Liver (tissue), 9 donors: ENCODE measurements around the gene GREB1L. TPM values are rescaled to one million over a fixed set of nuclear protein-coding genes. Genes with fewer than 3 reads are reported as not detected.

Experiments
- DNase-seq: peaks from one replicate; pipeline ENCODE4 v3.0.0-alpha.2; 2017; ENCODE audit warnings: low spot score
- H3K27ac ChIP-seq, 2 donors: one replicate each; pipeline ENCODE4 v1.7.0; 2013; ENCODE audit warnings: inconsistent platforms in 2 of 2, low read length in 2 of 2, control low read depth in 1 of 2, low read depth in 1 of 2, mild to moderate bottlenecking in 1 of 2
- H3K27me3 ChIP-seq, 4 donors: one replicate each; pipeline versions ENCODE4 v1.6.1 to v1.7.0; 2013; ENCODE audit warnings: low read length in 3 of 4, inconsistent platforms in 1 of 4, mild to moderate bottlenecking in 1 of 4, moderate library complexity in 1 of 4; ENCODE audit not compliant: control insufficient read depth in 4 of 4, insufficient read depth in 4 of 4
- H3K36me3 ChIP-seq, 4 donors: one replicate each; pipeline versions ENCODE4 v1.6.1 to v1.7.0; 2013; ENCODE audit warnings: low read length in 3 of 4, mild to moderate bottlenecking in 3 of 4, low read depth in 1 of 4, moderate library complexity in 1 of 4; ENCODE audit not compliant: control insufficient read depth in 4 of 4, insufficient read depth in 3 of 4
- H3K4me1 ChIP-seq, 4 donors: one replicate each; pipeline versions ENCODE4 v1.6.1 to v1.7.0; 2013; ENCODE audit warnings: low read length in 3 of 4, mild to moderate bottlenecking in 3 of 4, moderate library complexity in 1 of 4; ENCODE audit not compliant: control insufficient read depth in 4 of 4, insufficient read depth in 4 of 4
- H3K4me3 ChIP-seq, 3 donors: one replicate each; pipeline versions ENCODE4 v1.6.1 to v1.7.0; 2013; ENCODE audit warnings: low read length in 3 of 3, control low read depth in 1 of 3, low read depth in 1 of 3, mild to moderate bottlenecking in 1 of 3
- H3K9ac ChIP-seq, 2 donors: one replicate each; pipeline ENCODE4 v1.7.0; 2013; ENCODE audit warnings: low read length in 2 of 2, mild to moderate bottlenecking in 2 of 2, moderate library complexity in 2 of 2, control low read depth in 1 of 2, low read depth in 1 of 2
- H3K9me3 ChIP-seq, 4 donors: one replicate each; pipeline versions ENCODE4 v1.6.1 to v1.7.0; 2013; ENCODE audit warnings: low read length in 3 of 4; ENCODE audit not compliant: control insufficient read depth in 4 of 4
- EGR1 ChIP-seq, 2 donors: IDR thresholded peaks; 2 replicates each; pipeline ENCODE4 v1.6.1; 2016 to 2018; ENCODE audit warnings: antibody characterized with exemption in 2 of 2, low read depth in 2 of 2
- GABPA ChIP-seq, 2 donors: IDR thresholded peaks in 1 of 2; conservative IDR thresholded peaks in 1 of 2; 2 replicates each; pipeline ENCODE4 v1.6.1; 2016; ENCODE audit warnings: antibody characterized with exemption in 2 of 2, mild to moderate bottlenecking in 1 of 2, moderate library complexity in 1 of 2
- HNF4A ChIP-seq, 2 donors: conservative IDR thresholded peaks; 2 replicates each; pipeline ENCODE4 v1.6.1; 2016; ENCODE audit warnings: antibody characterized with exemption in 2 of 2, mild to moderate bottlenecking in 2 of 2
- HNF4G ChIP-seq: IDR thresholded peaks from 2 replicates; pipeline ENCODE4 v1.6.1; 2016; ENCODE audit warnings: antibody characterized with exemption
- JUND ChIP-seq, 2 donors: IDR thresholded peaks; 2 replicates each; pipeline ENCODE4 v1.6.1; 2016; ENCODE audit warnings: antibody characterized with exemption in 2 of 2
- NR2F2 ChIP-seq: IDR thresholded peaks from 2 replicates; pipeline ENCODE4 v1.6.1; 2016; ENCODE audit warnings: antibody characterized with exemption
- RAD21 ChIP-seq, 2 donors: IDR thresholded peaks; 2 replicates each; pipeline ENCODE4 v1.6.1; 2016; ENCODE audit warnings: antibody characterized with exemption in 2 of 2, mild to moderate bottlenecking in 2 of 2
- RXRA ChIP-seq, 2 donors: IDR thresholded peaks; 2 replicates each; pipeline ENCODE4 v1.6.1; 2017 to 2018; ENCODE audit warnings: antibody characterized with exemption in 2 of 2, mild to moderate bottlenecking in 1 of 2
- TAF1 ChIP-seq: conservative IDR thresholded peaks from 2 replicates; pipeline ENCODE4 v1.6.1; 2016; ENCODE audit warnings: antibody characterized with exemption, mild to moderate bottlenecking
- YY1 ChIP-seq: IDR thresholded peaks from 2 replicates; pipeline ENCODE4 v1.6.1; 2016; ENCODE audit warnings: antibody characterized with exemption, mild to moderate bottlenecking
- WGBS: extraction: QIAGEN DNeasy Blood & Tissue Kit; methylation state at CpG from one replicate; pipeline ENCODE4 v1.1.7; 2013; 5-methylcytosine and 5-hydroxymethylcytosine counted together
- polyA plus RNA-seq, 2 donors: library from polyadenylated mRNA; stranded (reverse) in 1 of 2; unstranded in 1 of 2; fragments of 200-250 nt in 1 of 2; fragments of >200 nt in 1 of 2; fragmentation: Nextera tagmentation in 1 of 2; extraction: Ambion mirVana in 1 of 2; gene quantifications; one replicate each; pipeline versions ENCODE4 v1.2.1 to v1.2.3, GENCODE V29; 2013 to 2015
- total RNA-seq, 2 donors: library from RNA; depleted of rRNA; stranded (reverse); fragments of >200 nt; gene quantifications; one replicate each; pipeline ENCODE4 v1.2.3, GENCODE V29; 2014
- TF ChIP-seq, protein P1 (sequence below): IDR thresholded peaks from 2 replicates; pipeline ENCODE4 v1.6.1; 2016; ENCODE audit warnings: antibody characterized with exemption, mild to moderate bottlenecking
- TF ChIP-seq, protein P2 (sequence below): IDR thresholded peaks from 2 replicates; pipeline ENCODE4 v1.6.1; 2016; ENCODE audit warnings: antibody characterized with exemption
- TF ChIP-seq, protein P3 (sequence below): IDR thresholded peaks from 2 replicates; pipeline ENCODE4 v1.6.1; 2016; ENCODE audit warnings: antibody characterized with exemption
- TF ChIP-seq, protein P4 (sequence below): fragments of 150-350 bp; IDR thresholded peaks from 2 replicates; pipeline ENCODE4 v1.5.1; 2017; ENCODE audit warnings: improper control_type of control experiment, low read depth, low read length; ENCODE audit not compliant: missing input control
- TF ChIP-seq, protein P5 (sequence below): IDR thresholded peaks from 2 replicates; pipeline ENCODE4 v1.6.1; 2016; ENCODE audit warnings: antibody characterized with exemption
- donor health status: healthy.
- donor health status: healthy.
- donor health status: healthy.
- donor health status: healthy.
- donor health status: healthy.

The GREB1L gene
- total and polyA plus RNA-seq, 4 donors: 1.2 to 13.1 (median 3.0) TPM

DNA sequence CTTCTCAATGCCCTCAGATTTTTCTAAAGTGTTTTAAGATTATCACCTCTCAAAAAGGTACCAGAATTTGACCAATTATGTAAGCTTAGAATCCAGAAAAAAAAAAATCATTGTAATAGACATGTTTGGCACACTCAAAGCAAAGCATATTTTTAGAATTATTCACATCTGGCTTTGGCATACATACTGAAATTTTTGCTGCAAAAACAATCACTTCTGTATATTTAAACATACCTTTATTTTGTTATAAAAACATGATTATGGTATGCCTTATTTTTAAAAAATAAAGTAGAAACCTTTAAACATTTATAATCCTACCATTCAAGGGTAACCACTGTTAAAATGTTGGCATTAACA lies 215.1 kb downstream of the GREB1L start:
- H3K9me3 ChIP-seq: no peaks in the 10 kb centered on the region
- H3K9ac ChIP-seq: no peak overlapping the region
- no peak overlapping the region for H3K4me3 ChIP-seq
- no peak for DNase-seq
- H3K4me1 ChIP-seq: peaks cover 2 to 20% (median 15%) of the 10 kb centered on the region in 4 donors
- TF ChIP-seq EGR1 (IDR thresholded peaks at IDR 0.05; ENCODE audit: low read depth in 2 of 2) (no peak), HNF4G (no peak), NR2F2 (no peak), HNF4A (conservative IDR thresholded peaks at IDR 0.05) (no peak), GABPA (IDR thresholded peaks at IDR 0.05 in 1 of 2, conservative IDR thresholded peaks at IDR 0.05 in 1 of 2) (no peak), JUND (IDR thresholded peaks at IDR 0.05) (no peak), RXRA (IDR thresholded peaks at IDR 0.05) (no peak), TAF1 (no peak)
- TF ChIP-seq, protein P1, sequence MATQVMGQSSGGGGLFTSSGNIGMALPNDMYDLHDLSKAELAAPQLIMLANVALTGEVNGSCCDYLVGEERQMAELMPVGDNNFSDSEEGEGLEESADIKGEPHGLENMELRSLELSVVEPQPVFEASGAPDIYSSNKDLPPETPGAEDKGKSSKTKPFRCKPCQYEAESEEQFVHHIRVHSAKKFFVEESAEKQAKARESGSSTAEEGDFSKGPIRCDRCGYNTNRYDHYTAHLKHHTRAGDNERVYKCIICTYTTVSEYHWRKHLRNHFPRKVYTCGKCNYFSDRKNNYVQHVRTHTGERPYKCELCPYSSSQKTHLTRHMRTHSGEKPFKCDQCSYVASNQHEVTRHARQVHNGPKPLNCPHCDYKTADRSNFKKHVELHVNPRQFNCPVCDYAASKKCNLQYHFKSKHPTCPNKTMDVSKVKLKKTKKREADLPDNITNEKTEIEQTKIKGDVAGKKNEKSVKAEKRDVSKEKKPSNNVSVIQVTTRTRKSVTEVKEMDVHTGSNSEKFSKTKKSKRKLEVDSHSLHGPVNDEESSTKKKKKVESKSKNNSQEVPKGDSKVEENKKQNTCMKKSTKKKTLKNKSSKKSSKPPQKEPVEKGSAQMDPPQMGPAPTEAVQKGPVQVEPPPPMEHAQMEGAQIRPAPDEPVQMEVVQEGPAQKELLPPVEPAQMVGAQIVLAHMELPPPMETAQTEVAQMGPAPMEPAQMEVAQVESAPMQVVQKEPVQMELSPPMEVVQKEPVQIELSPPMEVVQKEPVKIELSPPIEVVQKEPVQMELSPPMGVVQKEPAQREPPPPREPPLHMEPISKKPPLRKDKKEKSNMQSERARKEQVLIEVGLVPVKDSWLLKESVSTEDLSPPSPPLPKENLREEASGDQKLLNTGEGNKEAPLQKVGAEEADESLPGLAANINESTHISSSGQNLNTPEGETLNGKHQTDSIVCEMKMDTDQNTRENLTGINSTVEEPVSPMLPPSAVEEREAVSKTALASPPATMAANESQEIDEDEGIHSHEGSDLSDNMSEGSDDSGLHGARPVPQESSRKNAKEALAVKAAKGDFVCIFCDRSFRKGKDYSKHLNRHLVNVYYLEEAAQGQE: no peak
- TF ChIP-seq, protein P2, sequence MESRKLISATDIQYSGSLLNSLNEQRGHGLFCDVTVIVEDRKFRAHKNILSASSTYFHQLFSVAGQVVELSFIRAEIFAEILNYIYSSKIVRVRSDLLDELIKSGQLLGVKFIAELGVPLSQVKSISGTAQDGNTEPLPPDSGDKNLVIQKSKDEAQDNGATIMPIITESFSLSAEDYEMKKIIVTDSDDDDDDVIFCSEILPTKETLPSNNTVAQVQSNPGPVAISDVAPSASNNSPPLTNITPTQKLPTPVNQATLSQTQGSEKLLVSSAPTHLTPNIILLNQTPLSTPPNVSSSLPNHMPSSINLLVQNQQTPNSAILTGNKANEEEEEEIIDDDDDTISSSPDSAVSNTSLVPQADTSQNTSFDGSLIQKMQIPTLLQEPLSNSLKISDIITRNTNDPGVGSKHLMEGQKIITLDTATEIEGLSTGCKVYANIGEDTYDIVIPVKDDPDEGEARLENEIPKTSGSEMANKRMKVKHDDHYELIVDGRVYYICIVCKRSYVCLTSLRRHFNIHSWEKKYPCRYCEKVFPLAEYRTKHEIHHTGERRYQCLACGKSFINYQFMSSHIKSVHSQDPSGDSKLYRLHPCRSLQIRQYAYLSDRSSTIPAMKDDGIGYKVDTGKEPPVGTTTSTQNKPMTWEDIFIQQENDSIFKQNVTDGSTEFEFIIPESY: no peak
- TF ChIP-seq, protein P3, sequence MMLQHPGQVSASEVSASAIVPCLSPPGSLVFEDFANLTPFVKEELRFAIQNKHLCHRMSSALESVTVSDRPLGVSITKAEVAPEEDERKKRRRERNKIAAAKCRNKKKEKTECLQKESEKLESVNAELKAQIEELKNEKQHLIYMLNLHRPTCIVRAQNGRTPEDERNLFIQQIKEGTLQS: no peak
- TF ChIP-seq, protein P4, sequence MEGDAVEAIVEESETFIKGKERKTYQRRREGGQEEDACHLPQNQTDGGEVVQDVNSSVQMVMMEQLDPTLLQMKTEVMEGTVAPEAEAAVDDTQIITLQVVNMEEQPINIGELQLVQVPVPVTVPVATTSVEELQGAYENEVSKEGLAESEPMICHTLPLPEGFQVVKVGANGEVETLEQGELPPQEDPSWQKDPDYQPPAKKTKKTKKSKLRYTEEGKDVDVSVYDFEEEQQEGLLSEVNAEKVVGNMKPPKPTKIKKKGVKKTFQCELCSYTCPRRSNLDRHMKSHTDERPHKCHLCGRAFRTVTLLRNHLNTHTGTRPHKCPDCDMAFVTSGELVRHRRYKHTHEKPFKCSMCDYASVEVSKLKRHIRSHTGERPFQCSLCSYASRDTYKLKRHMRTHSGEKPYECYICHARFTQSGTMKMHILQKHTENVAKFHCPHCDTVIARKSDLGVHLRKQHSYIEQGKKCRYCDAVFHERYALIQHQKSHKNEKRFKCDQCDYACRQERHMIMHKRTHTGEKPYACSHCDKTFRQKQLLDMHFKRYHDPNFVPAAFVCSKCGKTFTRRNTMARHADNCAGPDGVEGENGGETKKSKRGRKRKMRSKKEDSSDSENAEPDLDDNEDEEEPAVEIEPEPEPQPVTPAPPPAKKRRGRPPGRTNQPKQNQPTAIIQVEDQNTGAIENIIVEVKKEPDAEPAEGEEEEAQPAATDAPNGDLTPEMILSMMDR: no peak
- no peaks in the 10 kb centered on the region for H3K36me3 ChIP-seq
- no peaks in the 10 kb centered on the region for H3K27me3 ChIP-seq
- peak overlapping the region in 1 of 2 donors; percentile 81 for H3K27ac ChIP-seq

DNA sequence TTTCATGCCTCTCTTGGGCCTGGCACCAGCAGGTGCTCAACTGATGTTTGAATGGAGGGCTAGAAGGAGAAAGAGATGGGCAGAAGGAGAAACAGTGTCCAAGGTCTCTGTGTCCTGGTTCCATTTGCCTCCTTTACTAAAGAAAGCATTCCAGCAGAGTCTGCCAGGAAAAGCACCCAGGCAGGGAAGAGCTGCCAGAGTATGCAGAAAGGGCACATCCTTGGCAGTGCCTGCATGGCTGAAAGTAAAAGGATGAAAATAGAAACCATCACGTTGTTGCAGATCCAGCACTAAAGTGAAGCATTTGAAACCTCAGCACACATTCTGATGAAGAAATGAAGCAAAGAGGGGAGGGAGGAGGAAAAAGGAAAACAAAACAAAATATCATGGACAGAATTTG lies 216.3 kb downstream of the GREB1L start:
- H3K9ac ChIP-seq: no peak overlapping the region
- H3K9me3 ChIP-seq: no peaks in the 10 kb centered on the region
- H3K4me3 ChIP-seq: no peak overlapping the region
- WGBS: 42% methylated on average over 1 of the region's 1 CpG
- no peaks in the 10 kb centered on the region for H3K27me3 ChIP-seq
- TF ChIP-seq HNF4A (conservative IDR thresholded peaks at IDR 0.05) (no peak), RXRA (IDR thresholded peaks at IDR 0.05) (peak in 1 of 2 donors; percentile 15), RAD21 (IDR thresholded peaks at IDR 0.05) (no peak), YY1 (peak; percentile 12)
- TF ChIP-seq, protein P5, sequence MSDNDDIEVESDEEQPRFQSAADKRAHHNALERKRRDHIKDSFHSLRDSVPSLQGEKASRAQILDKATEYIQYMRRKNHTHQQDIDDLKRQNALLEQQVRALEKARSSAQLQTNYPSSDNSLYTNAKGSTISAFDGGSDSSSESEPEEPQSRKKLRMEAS: no peak
- no peak for DNase-seq
- H3K36me3 ChIP-seq: no peaks in the 10 kb centered on the region
- H3K27ac ChIP-seq: no peak overlapping the region
- peaks cover 2 to 18% (median 15%) of the 10 kb centered on the region in 4 donors for H3K4me1 ChIP-seq
